Spleen (tissue), 11 donors: Measurements from ENCODE around the gene POLR3C. TPM values are rescaled to one million over a fixed set of nuclear protein-coding genes. Genes with fewer than 3 reads are reported as not detected.

ENCODE experiments used
- DNase-seq: peaks from one replicate; pipeline ENCODE4 v3.0.0-alpha.2; 2020
- H3K27ac ChIP-seq, 8 donors: fragments of 200-600 bp; sonication (generic) in 7 of 8; 1 replicate in 4 of 8; 2 replicates in 4 of 8; pipeline versions ENCODE4 v1.5.0 to v1.8.0; 2016 to 2021; ENCODE audit warnings: inconsistent platforms in 4 of 8, mild to moderate bottlenecking in 4 of 8, moderate library complexity in 1 of 8
- H3K27me3 ChIP-seq, 7 donors: fragments of 200-600 bp; sonication (generic) in 6 of 7; replicated peaks in 1 of 7; 1 replicate in 4 of 7; 2 replicates in 3 of 7; pipeline versions ENCODE4 v1.5.0 to v1.8.0; 2016 to 2021; ENCODE audit warnings: inconsistent platforms in 3 of 7, mild to moderate bottlenecking in 1 of 7
- H3K36me3 ChIP-seq, 6 donors: fragments of 200-600 bp; sonication (generic) in 5 of 6; 1 replicate in 4 of 6; 2 replicates in 2 of 6; pipeline versions ENCODE4 v1.5.0 to v1.8.0; 2016 to 2021; ENCODE audit warnings: inconsistent platforms in 2 of 6
- H3K4me1 ChIP-seq, 6 donors: fragments of 200-600 bp; sonication (generic) in 5 of 6; 1 replicate in 3 of 6; 2 replicates in 3 of 6; pipeline versions ENCODE4 v1.5.0 to v1.8.0; 2016 to 2021; ENCODE audit warnings: inconsistent platforms in 3 of 6
- H3K4me3 ChIP-seq, 8 donors: fragments of 200-600 bp; sonication (generic) in 7 of 8; 1 replicate in 4 of 8; 2 replicates in 4 of 8; pipeline versions ENCODE4 v1.5.0 to v1.8.0; 2016 to 2021; ENCODE audit warnings: inconsistent platforms in 4 of 8, mild to moderate bottlenecking in 4 of 8, moderate library complexity in 2 of 8
- H3K9me3 ChIP-seq, 8 donors: fragments of 200-600 bp; sonication (generic) in 7 of 8; 1 replicate in 4 of 8; 2 replicates in 4 of 8; pipeline versions ENCODE4 v1.5.0 to v1.8.0; 2016 to 2021; ENCODE audit warnings: inconsistent platforms in 4 of 8
- POLR2A ChIP-seq, 3 donors: fragments of 450-650 bp; IDR thresholded peaks; one replicate each; pipeline ENCODE4 v1.5.1; 2017; ENCODE audit warnings: antibody characterized with exemption in 3 of 3, mild to moderate bottlenecking in 1 of 3
- POLR2AphosphoS5 ChIP-seq, 3 donors: sonication (generic); formaldehyde crosslinking; IDR thresholded peaks; one replicate each; pipeline ENCODE4 v1.5.1; 2017; ENCODE audit warnings: antibody characterized with exemption in 3 of 3
- WGBS, 5 donors: extraction: QIAGEN DNeasy Blood & Tissue Kit in 3 of 5; methylation state at CpG; one replicate each; pipeline versions ENCODE4 v1.1.5 to v1.1.7; 2013 to 2018; 5-methylcytosine and 5-hydroxymethylcytosine counted together
- intact Hi-C: fragments of 100-400 bp; cut with DNase I; formaldehyde crosslinking; loops from one replicate; pipeline ENCODE4 v1.15.0; 2023; ENCODE audit warnings: low total_unique reads
- polyA plus RNA-seq, 3 donors: library from polyadenylated mRNA; stranded (reverse); fragments of 200-250 nt; gene quantifications; one replicate each; pipeline ENCODE4 v1.2.1, GENCODE V29; 2013
- total RNA-seq, 7 donors: library from RNA; depleted of rRNA in 3 of 7; stranded (reverse); fragments of >200 nt in 3 of 7; fragmentation: NEBNext Ultra II Directional in 4 of 7; extraction: Animal tissue kit (Norgen Biotek cat#: 25700) in 4 of 7; gene quantifications; one replicate each; pipeline versions ENCODE4 v1.1.0 to v1.2.1, GENCODE V29; 2016 to 2021
- TF ChIP-seq, protein P1 (sequence below), 11 experiments: fragments of 200-600 bp in 7 of 11; fragments of 450-650 bp in 4 of 11; sonication (generic) in 4 of 11; IDR thresholded peaks in 8 of 11; conservative IDR thresholded peaks in 3 of 11; 1 replicate in 7 of 11; 2 replicates in 4 of 11; pipeline versions ENCODE4 v1.4.0 to v1.8.0; 2016 to 2021; ENCODE audit warnings: antibody characterized with exemption in 11 of 11, inconsistent platforms in 4 of 11, mild to moderate bottlenecking in 1 of 11
- donor health status: healthy with polysubstance abuse.
- donor health status: DM: no; HTN: no; CAD: no; lungs with moderate emphysema.
- donor health status: DM: no; HTN: no; CAD: no.
- donor health status: Bipolar disorder and iron deficiency.
- donor health status: healthy.
- donor health status: DM: no; HTN: no; CAD: no.
- donor health status: DM: yes; HTN: yes; CAD: no.

POLR3C gene
- total and polyA plus RNA-seq, 10 donors: 15.7 to 37.0 (median 29.8) TPM

DNA sequence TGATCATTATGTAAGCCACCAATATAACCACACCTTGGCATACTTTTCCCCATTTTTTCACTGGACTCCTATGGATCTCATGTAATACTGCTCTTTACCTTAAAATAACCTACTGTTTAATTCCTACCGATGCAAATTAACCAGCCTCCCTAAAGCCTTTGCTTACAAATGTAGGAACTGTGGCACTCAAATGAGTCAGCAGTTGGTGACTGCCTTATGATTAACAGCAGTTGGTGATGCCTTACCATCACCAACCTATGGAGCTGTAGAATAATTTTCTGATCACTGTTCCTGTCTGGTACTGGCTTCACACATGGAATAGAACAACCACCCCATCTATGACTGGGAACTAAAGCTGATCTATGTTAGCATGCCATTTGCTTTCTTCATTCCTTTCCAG is 13.7 kb downstream of the POLR3C start:
- H3K4me3 ChIP-seq: no peak overlapping the region
- TF ChIP-seq, protein P1, sequence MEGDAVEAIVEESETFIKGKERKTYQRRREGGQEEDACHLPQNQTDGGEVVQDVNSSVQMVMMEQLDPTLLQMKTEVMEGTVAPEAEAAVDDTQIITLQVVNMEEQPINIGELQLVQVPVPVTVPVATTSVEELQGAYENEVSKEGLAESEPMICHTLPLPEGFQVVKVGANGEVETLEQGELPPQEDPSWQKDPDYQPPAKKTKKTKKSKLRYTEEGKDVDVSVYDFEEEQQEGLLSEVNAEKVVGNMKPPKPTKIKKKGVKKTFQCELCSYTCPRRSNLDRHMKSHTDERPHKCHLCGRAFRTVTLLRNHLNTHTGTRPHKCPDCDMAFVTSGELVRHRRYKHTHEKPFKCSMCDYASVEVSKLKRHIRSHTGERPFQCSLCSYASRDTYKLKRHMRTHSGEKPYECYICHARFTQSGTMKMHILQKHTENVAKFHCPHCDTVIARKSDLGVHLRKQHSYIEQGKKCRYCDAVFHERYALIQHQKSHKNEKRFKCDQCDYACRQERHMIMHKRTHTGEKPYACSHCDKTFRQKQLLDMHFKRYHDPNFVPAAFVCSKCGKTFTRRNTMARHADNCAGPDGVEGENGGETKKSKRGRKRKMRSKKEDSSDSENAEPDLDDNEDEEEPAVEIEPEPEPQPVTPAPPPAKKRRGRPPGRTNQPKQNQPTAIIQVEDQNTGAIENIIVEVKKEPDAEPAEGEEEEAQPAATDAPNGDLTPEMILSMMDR (IDR thresholded peaks at IDR 0.05 in 8 of 11, conservative IDR thresholded peaks at IDR 0.05 in 3 of 11): no peak
- H3K36me3 ChIP-seq: peaks cover 18 to 100% (median 100%) of the 10 kb centered on the region in 6 donors
- DNase-seq: no peak
- intact Hi-C loops: no loop called here
- no peaks in the 10 kb centered on the region for H3K4me1 ChIP-seq
- H3K27ac ChIP-seq: no peak overlapping the region
- H3K27me3 ChIP-seq: no peaks in the 10 kb centered on the region
- 97 to 100% (median 100%) methylated on average over 1 of the region's 1 CpG for WGBS, 5 donors
- H3K9me3 ChIP-seq: no peaks in the 10 kb centered on the region

DNA sequence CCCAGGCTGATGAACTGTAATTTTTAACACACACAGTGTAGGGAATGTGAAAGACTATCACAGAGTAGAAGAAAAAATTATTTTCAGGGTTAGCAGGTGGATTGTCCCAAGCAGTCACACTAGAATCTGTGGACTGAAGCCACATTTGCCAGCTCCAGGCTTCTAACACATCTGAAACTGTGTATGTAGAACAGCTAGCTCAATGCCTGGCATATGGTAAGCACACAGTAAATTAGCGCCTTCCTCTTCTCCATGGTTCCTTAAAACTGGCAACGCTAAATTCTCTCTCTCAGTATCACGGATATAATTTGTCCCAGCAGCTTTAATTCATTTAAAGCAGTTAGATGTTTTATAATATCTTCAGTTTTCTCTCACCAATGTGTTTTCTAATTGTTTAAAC is 19.0 kb downstream of the POLR3C start:
- Histone ChIP-seq H3K27me3 (no peaks in the 10 kb centered on the region), H3K27ac (no peak overlapping the region), H3K4me3 (no peak overlapping the region), H3K4me1 (peaks cover 10 to 27% (median 20%) of the 10 kb centered on the region in 6 donors), H3K9me3 (no peaks in the 10 kb centered on the region), H3K36me3 (peaks cover 3 to 62% (median 53%) of the 10 kb centered on the region in 6 donors)
- TF ChIP-seq POLR2A (IDR thresholded peaks at IDR 0.05) (no peak), POLR2AphosphoS5 (IDR thresholded peaks at IDR 0.05) (no peak)
- TF ChIP-seq, protein P1 (IDR thresholded peaks at IDR 0.05 in 8 of 11, conservative IDR thresholded peaks at IDR 0.05 in 3 of 11): no peak
- intact Hi-C loops: no loop called here
- WGBS, 5 donors: 92 to 96% (median 93%) methylated on average over 3 of the region's 3 CpGs
- DNase-seq: no peak

DNA sequence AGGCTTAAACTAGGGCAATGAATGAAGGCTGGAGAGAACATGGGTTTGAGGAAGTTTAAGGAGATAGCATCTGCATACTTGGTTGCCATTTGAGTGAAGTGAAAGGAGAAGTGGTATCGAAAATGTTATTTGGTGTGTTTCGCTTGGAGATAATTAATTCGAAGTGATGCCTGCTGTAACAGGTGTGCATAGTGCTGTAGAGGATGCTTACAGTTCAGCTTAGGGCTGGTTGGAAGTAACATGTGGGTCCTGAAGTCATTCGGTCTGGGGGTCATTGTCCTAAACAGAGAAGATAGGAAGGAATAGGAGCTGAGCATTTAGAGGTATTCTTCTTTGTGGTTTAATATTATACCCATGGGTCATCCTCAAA is 21.1 kb downstream of the POLR3C start:
- peak overlapping the region; percentile 73 to 90 (median 86) for H3K27ac ChIP-seq
- intact Hi-C loops: loop anchor here (5.0 kb wide), 1 partner anchor 167 kb away; no protein-coding TSS in a partner anchor
- no peaks in the 10 kb centered on the region for H3K27me3 ChIP-seq
- H3K36me3 ChIP-seq: peaks cover 3 to 62% (median 45%) of the 10 kb centered on the region in 6 donors
- DNase-seq: no peak
- peaks cover 10 to 27% (median 20%) of the 10 kb centered on the region in 6 donors for H3K4me1 ChIP-seq
- no peaks in the 10 kb centered on the region for H3K9me3 ChIP-seq
- H3K4me3 ChIP-seq: peak overlapping the region; percentile 42 to 75 (median 54)
- TF ChIP-seq POLR2A (IDR thresholded peaks at IDR 0.05) (no peak), POLR2AphosphoS5 (IDR thresholded peaks at IDR 0.05) (no peak)
- TF ChIP-seq, protein P1 (IDR thresholded peaks at IDR 0.05 in 8 of 11, conservative IDR thresholded peaks at IDR 0.05 in 3 of 11): no peak
- 1 to 8% (median 4%) methylated on average over 4 of the region's 4 CpGs for WGBS, 5 donors

DNA sequence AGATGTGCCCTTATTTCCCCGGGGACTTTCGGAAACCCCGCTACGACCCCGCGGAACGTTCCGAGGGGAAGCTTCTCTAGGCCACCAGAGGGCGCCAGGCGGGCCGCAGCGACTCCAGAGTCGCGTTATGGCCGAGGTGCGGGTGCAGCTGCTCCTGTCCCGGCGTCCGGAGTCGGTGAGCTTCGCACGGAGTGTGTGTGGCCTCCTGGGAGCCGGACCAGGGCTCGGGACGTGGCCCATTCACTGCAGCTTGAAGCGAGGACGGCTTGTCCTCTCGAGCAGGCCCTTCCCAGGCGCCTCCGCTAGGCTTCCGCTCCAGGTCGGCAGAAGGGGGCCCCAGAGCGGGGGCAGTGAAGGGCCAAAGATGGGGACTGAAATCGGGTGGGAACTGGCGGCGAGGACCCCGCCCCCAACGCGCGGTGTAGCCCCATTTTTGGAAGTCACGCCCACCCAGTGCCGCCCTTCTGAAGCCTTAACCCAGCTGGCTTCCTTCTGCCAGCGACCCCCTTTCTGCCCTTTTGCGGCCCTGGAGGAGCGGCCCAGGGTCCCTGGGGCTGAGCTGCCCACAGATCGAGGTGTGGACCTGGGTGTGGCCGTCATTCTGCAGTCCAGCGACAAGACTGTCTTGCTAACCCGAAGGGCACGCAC is 21.6 kb downstream of the POLR3C start, which contains the start of gene NUDT17:
NUDT17 (plus strand) TSS at position 117 of the 648 bp plus-strand sequence; CDS start at position 128, 11 bp downstream.
- H3K27ac ChIP-seq: peak within 1 kb of the TSS; percentile 73 to 90 (median 86)
- H3K4me1 ChIP-seq: peaks cover 10 to 27% (median 20%) of the 10 kb centered on the region in 6 donors
- H3K4me3 ChIP-seq: peak within 1 kb of the TSS; percentile 42 to 75 (median 54)
- intact Hi-C loops: loop anchor here (5.0 kb wide), 1 partner anchor 167 kb away; no protein-coding TSS in a partner anchor
- WGBS, 5 donors: 0 to 1% (median 1%) methylated on average over 34 to 50 of the region's 50 CpGs
- TF ChIP-seq POLR2AphosphoS5 (IDR thresholded peaks at IDR 0.05) (peak; percentile 79 to 89 (median 82)), POLR2A (IDR thresholded peaks at IDR 0.05) (no peak)
- TF ChIP-seq, protein P1 (IDR thresholded peaks at IDR 0.05 in 8 of 11, conservative IDR thresholded peaks at IDR 0.05 in 3 of 11): peak; percentile 73 to 93 (median 88)
- peak; percentile 95 for DNase-seq
- peaks cover 3 to 62% (median 45%) of the 10 kb centered on the region in 6 donors for H3K36me3 ChIP-seq
- no peaks in the 10 kb centered on the region for H3K27me3 ChIP-seq
- no peaks in the 10 kb centered on the region for H3K9me3 ChIP-seq
